GM12873 (cell line): ENCODE data around the gene CTNNA3.

Source experiments
- TF ChIP-seq, protein P1 (sequence below): IDR thresholded peaks from 2 replicates; pipeline ENCODE4 v1.5.1; 2012; ENCODE audit warnings: low read depth, mild to moderate bottlenecking, moderate library complexity, low read length, control low read depth; ENCODE audit not compliant: insufficient read depth; ENCODE audit errors: missing control alignments

CTNNA3 gene

GRCh38 chr10:66534866-66535265, 1161.1 kb downstream of the CTNNA3 start:
- TF ChIP-seq, protein P1, sequence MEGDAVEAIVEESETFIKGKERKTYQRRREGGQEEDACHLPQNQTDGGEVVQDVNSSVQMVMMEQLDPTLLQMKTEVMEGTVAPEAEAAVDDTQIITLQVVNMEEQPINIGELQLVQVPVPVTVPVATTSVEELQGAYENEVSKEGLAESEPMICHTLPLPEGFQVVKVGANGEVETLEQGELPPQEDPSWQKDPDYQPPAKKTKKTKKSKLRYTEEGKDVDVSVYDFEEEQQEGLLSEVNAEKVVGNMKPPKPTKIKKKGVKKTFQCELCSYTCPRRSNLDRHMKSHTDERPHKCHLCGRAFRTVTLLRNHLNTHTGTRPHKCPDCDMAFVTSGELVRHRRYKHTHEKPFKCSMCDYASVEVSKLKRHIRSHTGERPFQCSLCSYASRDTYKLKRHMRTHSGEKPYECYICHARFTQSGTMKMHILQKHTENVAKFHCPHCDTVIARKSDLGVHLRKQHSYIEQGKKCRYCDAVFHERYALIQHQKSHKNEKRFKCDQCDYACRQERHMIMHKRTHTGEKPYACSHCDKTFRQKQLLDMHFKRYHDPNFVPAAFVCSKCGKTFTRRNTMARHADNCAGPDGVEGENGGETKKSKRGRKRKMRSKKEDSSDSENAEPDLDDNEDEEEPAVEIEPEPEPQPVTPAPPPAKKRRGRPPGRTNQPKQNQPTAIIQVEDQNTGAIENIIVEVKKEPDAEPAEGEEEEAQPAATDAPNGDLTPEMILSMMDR = no peak

DNA sequence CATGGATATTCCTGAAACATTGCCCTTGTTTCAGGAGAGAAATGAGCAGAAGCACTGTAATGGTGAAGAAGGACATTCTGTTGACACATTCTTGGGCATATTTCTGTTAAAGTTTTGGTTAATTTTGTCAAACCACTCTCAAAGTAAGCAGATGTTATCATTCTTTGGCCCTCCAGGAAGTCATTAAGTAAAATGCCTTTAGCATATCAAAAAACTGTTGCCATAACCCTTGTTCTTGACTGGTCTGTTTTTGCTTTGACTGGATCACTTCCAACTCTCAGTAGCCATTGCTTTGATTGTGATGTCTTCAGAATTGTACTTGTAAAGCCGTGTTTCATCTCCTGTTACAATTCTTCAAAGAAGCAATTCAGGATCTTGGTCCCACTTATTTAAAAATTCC, 1174.5 kb downstream of the CTNNA3 start:
- TF ChIP-seq, protein P1 = no peak

DNA sequence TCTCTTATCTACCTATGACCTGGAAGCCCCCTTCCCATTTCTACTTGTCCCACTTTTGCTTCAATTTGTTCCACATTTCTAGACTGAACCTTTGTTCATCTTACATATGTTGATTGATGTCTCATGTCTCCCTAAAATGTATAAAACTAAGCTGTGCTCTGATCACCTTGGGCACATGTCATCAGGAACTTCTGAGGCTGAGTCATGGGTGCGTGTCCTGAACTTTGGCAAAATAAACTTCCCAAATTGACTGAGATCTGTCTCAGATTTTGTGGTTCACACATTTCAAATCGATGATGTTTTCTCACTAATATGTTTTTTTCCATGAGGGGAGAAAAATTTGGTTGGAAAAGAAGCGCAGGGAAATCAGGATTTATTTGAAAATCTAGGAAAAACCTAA, 1176.4 kb downstream of the CTNNA3 start:
- TF ChIP-seq, protein P1 = no peak

- TF ChIP-seq, protein P1 = no peak
Measured at GRCh38 chr10:66514666-66515065, 1181.3 kb downstream of the CTNNA3 start.

GRCh38 chr10:66513504-66513903, 1182.5 kb downstream of the CTNNA3 start:
- TF ChIP-seq, protein P1 = no peak

DNA sequence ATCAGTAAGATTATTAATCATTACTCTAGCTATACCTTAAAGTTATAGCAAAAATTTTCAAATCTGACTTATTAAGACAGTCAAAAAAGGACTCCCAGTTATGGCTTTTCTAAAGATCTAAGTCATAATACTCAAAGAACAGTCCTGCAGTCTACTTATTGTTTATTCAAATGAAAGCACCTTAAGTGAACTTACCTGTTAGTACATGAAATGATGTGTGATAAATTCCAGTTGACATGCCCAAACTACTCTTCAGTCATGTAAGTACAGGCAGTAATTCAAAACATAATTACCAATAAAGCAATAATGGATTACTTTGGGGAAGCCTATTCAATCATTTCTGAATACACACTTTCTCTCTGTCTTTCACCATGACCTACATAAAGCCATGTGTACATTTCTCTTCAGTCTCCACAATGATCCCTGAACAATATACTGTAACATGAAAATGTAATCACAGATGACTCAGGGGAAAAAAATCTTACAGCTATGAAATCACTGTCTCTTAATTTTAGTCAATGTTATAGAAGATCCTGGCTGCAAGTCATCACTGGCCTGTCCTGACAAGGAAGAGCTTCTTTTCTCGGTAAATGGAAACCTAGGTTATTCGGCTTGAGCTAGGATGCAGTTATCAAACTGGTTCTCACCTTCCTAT, 1190.9 kb downstream of the CTNNA3 start:
- TF ChIP-seq, protein P1 = no peak

- TF ChIP-seq, protein P1 = no peak
Measured at GRCh38 chr10:66501356-66501755, 1194.6 kb downstream of the CTNNA3 start.
